HL-60 (cell line): ENCODE results near the gene VPS37D.

ENCODE experiments used
- DNase-seq, 2 experiments: peaks; one replicate each; pipeline ENCODE4 v3.0.0-alpha.2; 2010 to 2020; ENCODE audit warnings: low read depth in 1 of 2, low spot score in 1 of 2
- H3K27ac ChIP-seq: fragments of 250-450 bp; sonication (Bioruptor Pico); replicated peaks from 2 replicates; pipeline ENCODE4 v1.5.1; 2020; ENCODE audit warnings: mild to moderate bottlenecking, moderate library complexity
- H3K27me3 ChIP-seq: fragments of 250-450 bp; sonication (Bioruptor Pico); 2 replicates; pipeline ENCODE4 v1.5.1; 2021; ENCODE audit warnings: mild to moderate bottlenecking, moderate library complexity; ENCODE audit not compliant: insufficient read depth, poor library complexity, severe bottlenecking
- H3K4me3 ChIP-seq: replicated peaks from 2 replicates; pipeline ENCODE4 v1.5.1; 2011; ENCODE audit warnings: mild to moderate bottlenecking, control low read depth, low read length; ENCODE audit not compliant: insufficient read depth
- CTCF ChIP-seq: IDR thresholded peaks from one replicate; pipeline ENCODE4 v1.5.1; 2011; ENCODE audit warnings: low read length, control low read depth, inconsistent platforms; ENCODE audit not compliant: insufficient read depth
- GABPA ChIP-seq: IDR thresholded peaks from 2 replicates; pipeline ENCODE4 v1.6.1; 2012; ENCODE audit warnings: low read depth
- POLR2AphosphoS5 ChIP-seq: IDR thresholded peaks from 2 replicates; pipeline ENCODE4 v1.6.1; 2012; ENCODE audit warnings: low read depth
- REST ChIP-seq: IDR thresholded peaks from 2 replicates; pipeline ENCODE4 v1.6.1; 2012; ENCODE audit warnings: low read depth; ENCODE audit not compliant: insufficient replicate concordance
- SPI1 ChIP-seq: IDR thresholded peaks from 2 replicates; pipeline ENCODE4 v1.6.1; 2012; ENCODE audit warnings: low read depth, mild to moderate bottlenecking, borderline replicate concordance

The VPS37D gene

GRCh38 chr7:73635428-73636200 is 32.0 kb upstream of the VPS37D start:
- H3K27ac ChIP-seq, result no peak overlapping the region

GRCh38 chr7:73638911-73639310 is 28.7 kb upstream of the VPS37D start:
- H3K4me3 ChIP-seq, result no peak overlapping the region
- TF ChIP-seq REST (no peak), GABPA (peak; percentile 73)
- no peak overlapping the region for H3K27ac ChIP-seq
- no peaks in the 10 kb centered on the region for H3K27me3 ChIP-seq
- peak in 1 of 2 experiments; percentile 54 for DNase-seq

More at GRCh38 chr7:73635428-73636200, 32.0 kb upstream of the VPS37D start:
- Histone ChIP-seq H3K4me3 (no peak overlapping the region), H3K27me3 (peaks cover 3% of the 10 kb centered on the region)
- no peak for DNase-seq
- TF ChIP-seq GABPA (no peak), REST (no peak), POLR2AphosphoS5 (no peak), CTCF (no peak)

GRCh38 chr7:73642834-73643233 is 24.8 kb upstream of the VPS37D start:
- H3K27me3 ChIP-seq, result peaks cover 13% of the 10 kb centered on the region
- no peak overlapping the region for H3K4me3 ChIP-seq
- TF ChIP-seq CTCF (no peak), POLR2AphosphoS5 (no peak), REST (no peak), SPI1 (no peak), GABPA (no peak)
- DNase-seq, result no peak
- no peak overlapping the region for H3K27ac ChIP-seq
